Measurements from ENCODE around the gene C7orf57.
"Not testable (repeated sequence)": the region's sequence is repeated elsewhere in the genome, so short reads cannot be mapped to it uniquely, and the experiment has no call there.

C7orf57 gene

DNA sequence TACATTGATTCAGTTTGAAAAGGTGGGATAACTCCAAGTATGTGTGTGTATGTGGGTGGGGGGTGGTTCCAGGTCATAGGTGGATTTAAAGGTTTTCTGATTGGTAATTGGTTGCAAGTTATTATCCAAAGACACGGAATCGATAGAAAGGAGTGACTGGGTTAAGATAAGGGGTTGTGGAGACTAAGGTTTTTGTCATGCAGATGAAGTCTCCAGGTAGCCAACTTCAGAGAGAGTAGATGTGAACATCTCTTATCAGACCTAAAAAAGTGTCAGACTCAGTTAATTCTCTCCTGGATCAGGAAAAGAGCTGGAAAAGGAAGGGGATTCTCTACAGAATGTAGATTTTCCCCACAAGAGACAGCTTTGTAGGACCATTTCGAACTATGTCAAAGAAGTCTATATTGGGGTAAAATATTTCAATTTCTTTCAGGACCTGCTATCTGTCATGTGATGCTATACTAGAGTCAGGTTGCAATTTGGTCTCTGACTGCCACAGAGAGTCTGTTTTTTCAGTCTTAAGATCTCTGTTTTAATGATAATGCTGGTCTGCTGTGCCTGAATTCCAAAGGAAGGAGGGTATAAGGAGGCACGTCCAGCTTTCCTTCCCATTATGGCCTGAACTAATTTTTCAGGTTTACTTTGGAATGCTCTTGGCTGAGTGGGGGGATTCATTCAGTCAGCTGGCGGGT, 3.6 kb downstream of the C7orf57 start:
- DNase-seq = no peak

DNA sequence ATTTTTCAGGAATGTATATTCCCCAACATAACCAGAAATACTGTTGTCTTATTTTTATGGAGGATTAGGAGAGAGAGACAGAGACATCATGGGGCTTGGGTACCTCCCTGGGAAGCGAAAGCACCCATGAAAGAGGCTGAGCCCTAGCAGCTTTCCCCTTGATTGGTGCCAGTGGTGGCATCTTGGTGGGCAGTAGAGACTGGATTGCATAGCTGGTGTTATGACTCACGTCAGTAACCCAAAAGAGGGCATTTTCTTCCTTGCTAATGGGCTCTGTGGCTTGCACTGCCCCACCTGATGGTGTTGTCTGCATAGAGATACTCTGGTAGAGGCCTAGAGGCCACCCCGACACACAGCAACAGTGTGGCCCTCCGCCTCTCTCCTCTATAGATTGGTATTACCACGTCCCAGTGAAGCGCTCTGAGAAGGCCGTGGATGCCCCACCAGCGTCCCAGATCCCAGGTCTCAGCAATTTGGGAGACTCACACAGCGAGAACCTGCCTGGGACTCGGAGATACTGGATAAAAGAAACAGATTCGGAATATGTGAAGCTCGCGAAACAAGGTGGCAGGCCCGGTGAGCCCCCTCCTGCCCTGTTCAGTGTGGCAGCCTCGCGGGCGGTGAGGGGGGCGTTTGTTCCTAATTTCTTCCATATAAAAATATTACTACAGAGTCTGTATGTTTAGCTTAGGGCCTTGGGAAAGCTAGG, 5.8 kb downstream of the C7orf57 start:
- no peak for DNase-seq

- no peak for DNase-seq
Observed at GRCh38 chr7:48041653-48041970, 6.3 kb downstream of the C7orf57 start.

DNA sequence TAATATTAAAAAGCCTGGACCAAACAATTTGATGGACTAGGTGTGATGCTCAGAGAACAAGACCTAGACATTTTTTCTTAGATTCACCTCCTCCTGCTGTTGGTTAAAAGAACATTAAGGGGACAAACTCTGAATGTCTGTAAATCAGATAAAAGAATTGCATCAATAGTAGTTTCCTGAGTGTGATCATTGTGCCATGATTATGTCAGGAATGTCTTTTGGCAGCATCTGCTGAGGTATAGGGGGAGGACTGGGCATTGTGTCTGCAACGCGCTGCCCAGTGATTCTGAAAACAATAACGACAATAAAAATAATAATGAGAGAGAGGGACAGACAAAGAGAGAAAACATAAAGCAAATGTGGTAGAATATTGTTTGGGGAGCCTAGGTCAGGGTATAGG, 6.9 kb downstream of the C7orf57 start:
- no peak for DNase-seq

- DNase-seq = no peak
Observed at GRCh38 chr7:48042636-48043035, 7.3 kb downstream of the C7orf57 start.

DNA sequence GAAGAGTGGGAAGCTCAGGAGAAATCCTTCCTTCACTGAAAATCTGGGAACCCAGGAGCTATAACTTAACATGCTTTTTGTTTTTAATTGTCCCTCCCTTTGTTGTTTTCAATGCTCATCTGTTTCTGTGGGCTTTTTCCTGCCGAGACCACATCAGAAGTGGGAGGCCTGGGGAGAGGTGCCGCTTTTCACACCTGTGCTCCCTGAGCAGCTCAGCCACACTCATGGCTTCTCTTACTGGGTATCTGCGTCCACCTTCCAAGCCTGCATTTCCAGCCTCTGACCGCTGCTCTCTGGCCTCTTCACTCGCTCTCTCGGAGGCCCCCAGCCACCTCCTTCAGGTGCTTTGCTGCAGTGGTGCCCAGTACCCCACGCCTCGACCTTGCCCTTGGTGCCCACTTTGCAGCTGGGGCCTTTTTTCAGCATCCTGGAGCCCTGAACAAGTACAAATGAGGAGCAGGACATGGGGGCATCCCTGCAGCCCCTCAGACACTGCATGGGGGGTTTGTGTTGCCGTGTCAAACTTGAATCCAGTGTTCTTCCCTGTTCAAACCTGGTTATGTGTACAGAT, 9.9 kb downstream of the C7orf57 start:
- no peak for DNase-seq

- no peak for DNase-seq
Observed at GRCh38 chr7:48046458-48046857, 11.1 kb downstream of the C7orf57 start.

- no peak for DNase-seq
Observed at GRCh38 chr7:48048113-48048512, 12.8 kb downstream of the C7orf57 start.

DNA sequence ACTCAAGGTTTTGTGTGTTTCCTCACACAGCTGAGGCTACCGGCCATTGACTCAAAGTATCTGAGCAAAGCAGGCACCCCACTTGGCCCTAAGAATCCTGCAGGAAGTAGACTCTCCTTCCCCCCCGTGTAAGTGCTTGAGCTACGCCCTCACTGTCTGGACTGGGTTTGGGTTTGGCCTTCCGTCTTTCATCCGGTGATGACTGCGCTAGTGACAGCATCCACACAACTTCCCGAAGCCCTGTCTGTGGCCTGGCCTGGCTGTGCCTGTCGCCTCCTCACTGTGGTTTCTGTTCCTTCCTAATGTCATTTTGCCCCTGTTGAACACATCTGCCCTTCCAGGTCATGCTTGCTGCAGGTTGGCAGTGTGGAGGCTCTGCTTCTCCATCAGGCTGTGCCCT, 14.5 kb downstream of the C7orf57 start:
- DNase-seq = no peak

DNA sequence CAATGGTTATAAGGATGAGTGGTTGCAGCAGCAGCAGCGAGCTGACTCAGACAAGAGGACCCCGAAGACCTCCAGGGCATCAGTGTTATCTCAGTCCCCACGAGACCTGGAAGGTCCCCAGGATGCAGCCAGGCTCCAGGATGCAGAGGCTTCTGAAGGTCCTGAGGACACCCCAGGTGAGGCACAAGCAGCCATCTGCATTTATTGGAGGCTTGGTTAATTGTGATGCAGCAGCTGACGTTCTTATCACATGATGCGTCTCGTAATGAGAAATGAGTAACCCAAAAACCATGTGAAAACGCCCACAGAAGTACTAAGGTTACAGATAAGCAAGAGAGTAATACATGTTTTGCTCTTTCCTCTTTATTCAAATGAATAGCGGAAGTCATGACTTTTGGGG, 17.4 kb downstream of the C7orf57 start:
- no peak for DNase-seq

GRCh38 chr7:48053736-48054135, 18.4 kb downstream of the C7orf57 start:
- DNase-seq = no peak

DNA sequence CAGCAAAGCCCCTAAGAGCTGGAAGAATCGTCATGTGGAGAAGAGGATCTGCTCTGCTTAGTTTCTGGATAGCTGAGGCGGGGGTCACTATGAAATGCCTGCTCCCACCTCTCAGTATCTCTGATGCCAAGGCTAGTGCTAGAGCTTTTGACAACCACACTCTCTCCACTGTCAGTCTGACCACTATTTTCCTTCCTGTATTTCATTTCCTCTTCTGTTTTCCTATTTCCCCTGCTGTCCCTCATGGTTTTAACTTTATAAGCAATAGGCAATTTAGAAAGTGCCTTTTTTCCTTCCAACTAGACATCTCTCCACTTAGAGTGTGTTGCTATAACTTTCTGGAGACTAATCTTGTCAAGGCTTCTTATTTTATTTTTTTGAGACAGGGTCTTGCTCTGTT, 23.6 kb downstream of the C7orf57 start:
- no peak for DNase-seq

DNA sequence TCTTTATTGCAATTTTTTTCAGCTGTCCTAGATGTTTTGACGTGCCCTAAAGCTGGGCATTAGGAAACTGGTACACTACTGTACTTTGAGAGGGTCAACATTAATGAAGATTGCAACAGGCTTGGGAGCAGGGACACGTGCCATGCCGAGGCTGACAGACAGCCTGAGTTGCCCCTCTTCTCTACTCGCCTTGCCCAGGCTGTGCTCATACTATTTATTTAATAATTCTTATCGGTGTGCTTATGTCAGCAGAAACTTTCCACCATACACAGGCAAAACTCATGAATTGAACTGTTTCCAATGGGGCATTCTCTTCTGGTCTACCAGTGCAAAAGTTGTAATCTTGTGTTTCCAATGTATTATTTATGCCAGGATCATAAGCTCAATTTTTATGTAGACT, 24.4 kb downstream of the C7orf57 start:
- no peak for DNase-seq

DNA sequence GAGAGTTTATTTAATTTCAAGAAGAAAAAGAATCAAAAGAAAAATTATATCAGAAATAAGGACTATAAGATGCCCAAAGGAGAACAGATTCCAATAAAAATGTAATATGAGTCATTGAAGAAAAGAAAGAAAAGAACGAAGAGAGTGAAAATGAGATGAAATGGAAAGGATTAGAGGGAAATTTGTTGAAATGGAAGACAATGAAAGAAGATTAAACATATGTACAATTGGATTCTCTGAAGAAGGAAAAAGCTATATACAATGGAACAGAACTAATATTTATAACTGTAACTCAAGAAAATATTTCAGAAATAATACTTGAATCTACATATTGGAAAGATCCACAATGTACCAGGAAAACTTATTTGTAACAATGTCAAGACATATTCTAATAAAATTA, 28.6 kb downstream of the C7orf57 start:
- no peak for DNase-seq

- no peak for DNase-seq
Observed at GRCh38 chr7:48067475-48067874, 32.1 kb downstream of the C7orf57 start.

DNA sequence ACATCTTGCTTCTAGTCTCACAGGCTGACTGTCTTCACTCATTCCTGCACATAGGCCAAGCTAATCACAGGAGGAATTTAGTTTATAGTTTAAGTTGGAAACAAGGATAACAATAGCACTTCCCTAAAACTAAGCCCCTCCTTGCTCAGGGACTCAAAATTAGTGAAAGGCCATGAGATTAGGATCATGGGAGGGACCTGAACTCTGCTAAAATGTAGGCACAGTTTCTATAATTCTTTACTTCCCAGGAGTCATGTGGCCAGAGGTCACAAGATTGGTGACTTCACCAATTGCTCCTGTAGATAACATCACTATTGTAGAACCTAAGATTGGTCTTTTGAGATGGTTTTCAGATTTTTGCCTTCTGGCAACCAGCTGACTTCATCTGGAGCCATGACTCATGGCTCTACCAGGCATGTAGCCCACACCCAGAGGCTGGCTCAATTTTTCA, 38.9 kb downstream of the C7orf57 start:
- DNase-seq = no peak

DNA sequence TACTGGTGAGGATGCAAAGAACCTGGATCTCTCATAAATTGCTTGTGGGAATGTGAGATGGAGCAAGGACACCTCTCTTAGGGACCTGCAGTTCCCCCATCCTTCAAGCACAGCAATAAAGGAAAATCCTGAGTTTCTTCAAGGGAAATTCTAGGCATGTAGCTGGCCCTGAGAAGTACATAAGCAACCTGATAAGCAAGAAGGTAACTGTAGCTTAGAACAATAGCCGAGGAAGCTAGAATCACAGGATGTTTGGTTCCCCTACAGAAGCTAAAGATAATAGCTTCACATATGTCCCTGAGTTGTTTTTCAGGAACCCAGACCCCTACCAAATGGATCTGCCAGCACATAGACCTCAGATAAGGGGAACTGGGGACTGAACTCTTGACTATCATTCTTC, 42.1 kb downstream of the C7orf57 start:
- no peak for DNase-seq

DNA sequence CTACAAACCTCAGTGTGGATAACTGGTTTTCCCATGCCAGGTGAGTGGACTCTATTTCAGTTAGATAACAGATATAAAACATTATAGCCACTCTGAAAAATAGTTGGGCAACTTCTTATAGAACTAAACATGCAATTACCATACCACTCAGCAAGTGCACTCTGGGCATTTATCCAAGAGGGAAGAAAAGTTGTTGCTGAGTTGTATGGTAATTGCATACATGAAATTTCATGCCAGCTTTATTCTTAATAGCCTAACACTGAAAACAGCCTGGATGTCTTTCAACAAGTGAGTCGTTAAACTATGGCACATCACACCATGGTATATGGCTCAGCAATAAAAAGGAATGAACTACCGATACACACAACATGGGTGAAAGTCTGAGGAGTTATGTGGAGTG, 43.1 kb downstream of the C7orf57 start:
- DNase-seq = no peak

DNA sequence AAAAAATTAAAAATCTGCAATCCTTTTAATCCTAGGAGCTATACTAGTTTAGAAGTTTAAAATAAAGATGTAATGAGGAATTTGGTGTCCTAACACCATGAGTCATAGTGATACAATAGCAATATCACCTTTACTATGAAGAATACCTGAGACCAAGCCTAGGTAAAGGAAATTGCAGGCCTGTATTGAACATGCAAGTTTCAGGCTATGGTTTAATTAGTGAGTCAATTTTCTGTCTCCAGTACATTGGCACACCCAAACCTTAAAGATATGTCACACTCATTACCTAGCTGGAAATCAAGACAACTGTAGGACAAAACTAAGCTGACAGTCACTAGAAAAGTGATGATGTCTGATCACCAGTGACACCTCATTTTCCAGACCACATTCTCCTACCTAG, 47.0 kb downstream of the C7orf57 start:
- not testable (repeated sequence) for DNase-seq

DNA sequence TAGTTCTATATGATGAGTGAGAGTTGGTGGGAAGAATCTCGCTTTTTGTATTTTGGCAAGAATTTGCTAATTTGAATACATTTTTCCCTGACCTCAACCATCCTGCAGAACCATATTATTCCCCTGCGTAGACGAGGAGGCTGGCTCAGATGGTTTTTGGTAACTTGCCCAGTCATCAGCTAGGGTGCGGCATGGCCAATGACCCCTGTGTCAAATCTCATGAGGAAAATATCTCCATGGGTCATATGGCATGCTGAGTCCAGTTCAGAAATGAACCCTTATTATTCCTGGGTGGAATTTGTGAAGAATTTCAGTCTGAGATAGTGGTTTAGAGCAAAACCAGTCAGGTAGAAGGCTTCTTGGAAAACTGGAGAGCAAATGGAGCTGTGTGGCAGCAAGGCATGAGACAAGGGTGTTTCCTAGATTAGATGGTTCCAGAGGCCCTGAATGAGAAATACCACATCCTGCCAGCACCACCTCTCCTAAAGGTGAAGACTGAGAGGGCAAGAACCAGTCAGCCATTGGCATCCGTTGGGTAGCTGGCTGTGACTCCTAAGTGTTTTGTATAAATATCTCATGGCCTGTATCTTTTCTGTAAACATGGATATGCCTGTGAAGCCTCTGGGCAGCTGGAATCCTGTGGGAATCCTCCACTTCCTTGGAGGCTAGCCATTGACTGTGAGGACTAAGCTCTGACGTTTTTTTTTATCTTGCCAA, 47.9 kb downstream of the C7orf57 start:
- no peak for DNase-seq

DNA sequence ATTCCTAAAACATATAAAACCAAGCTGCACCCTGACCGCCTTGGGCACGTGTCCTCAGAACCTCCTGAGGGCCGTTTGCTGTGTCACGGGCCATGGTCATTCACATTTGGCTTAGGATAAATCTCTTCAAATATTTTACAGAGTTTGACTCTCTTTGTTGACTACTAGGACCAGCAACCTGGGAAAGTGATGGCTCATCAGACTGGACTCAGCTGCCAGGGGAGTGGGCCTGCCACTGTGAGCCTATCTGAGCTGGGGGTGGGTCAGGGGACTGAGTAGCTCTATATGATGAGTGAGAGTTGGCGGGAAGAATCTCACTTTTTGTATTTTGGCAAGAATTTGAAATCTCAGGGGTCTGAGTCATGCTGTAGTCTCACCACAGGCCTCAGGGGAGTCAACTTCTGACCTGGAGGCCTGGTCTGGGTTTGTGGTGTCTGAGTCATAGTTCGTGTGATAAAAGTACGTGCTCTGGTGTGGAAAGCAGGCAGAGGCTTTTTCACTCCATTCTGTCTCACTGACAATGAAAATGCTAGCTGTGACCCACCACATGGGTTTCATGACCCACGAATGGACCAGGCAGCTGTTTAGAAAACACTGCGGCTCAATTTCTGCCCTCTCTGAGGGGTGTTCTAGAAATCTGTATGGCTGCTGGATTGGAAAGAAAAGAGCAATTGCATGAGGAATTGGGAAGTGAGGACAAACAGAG, 49.5 kb downstream of the C7orf57 start:
- peak; percentile 56 for DNase-seq

- no peak for DNase-seq
Observed at GRCh38 chr7:48085433-48085791, 50.1 kb downstream of the C7orf57 start.

DNA sequence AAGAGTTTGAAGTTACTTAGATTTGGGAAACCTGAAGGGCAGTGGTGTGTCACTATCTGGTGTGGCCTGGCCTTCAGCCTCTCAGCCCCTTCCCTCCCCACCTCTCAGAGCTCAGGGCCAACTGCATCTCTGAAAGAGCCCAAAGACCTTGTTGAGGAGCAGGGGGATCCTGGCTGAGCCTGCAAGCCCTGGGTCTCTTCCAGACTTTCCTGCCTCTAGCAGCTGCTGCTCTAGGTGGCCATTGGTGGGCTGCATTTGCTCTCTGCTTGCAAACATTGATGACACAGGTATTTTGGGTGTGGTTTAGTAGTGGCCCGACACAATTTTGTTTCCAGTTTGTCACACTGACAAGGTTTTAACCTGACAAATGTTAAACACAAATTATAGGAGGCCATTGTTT, 50.6 kb downstream of the C7orf57 start:
- DNase-seq = no peak

Data from activated CD4-positive, alpha-beta T cell treated with anti-CD3 and anti-CD28 coated beads for 1 hour (primary cell).